Hindlimb muscle (tissue), 1 donor: ENCODE results near the gene SHISA6. TPM values are rescaled to one million over a fixed set of nuclear protein-coding genes. Genes with fewer than 3 reads are reported as not detected.

Experiments used
- DNase-seq: peaks from one replicate; pipeline ENCODE4 v3.0.0-alpha.2; 2013
- polyA plus RNA-seq: library from polyadenylated mRNA; unstranded; fragments of 120-200 nt; gene quantifications from one replicate; pipeline ENCODE4 v1.2.1, GENCODE V29; 2013; ENCODE audit not compliant: insufficient read length

SHISA6 gene
- polyA plus RNA-seq, 1 donor = 6.8 TPM

DNA sequence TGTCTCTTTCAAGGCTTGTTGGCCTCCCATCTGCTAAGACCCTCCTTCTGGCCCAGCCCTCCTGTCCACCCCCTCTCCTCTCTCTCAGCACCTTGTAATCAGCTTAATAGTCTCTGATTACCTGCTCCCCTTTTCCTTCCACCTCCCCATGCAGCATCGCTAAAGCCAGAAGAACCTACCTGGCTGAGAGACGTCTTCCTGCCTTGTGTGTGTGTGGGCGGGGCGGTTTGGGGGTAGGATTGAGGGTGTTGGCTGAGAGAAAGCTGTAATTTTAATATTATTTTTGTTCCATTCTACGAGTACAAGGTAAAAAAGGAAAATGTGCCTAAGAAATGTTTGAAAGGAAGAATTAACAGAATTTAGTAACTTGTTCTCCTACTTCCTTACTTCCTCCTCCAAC is 360.6 kb downstream of the SHISA6 start:
- DNase-seq = no peak

DNA sequence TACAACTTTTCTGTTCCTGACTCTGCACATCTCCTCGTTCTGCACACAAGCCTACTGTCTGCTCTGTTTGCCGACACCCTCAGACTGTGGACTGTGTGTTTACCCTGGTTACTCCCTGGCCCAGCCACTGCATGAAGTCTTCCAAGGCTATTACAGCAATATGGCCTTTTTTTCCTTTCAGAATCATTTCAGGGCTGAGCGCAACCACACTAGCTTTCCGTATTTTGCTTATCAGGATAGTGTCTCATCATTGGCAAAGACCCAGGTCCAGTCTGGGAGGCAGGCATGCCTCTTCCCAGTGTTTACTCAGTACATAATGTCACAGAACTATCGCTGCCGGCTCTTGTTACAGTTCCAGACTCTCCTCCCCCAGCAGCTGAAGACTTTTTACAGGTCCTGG is 367.4 kb downstream of the SHISA6 start:
- DNase-seq = peak; percentile 58

DNA sequence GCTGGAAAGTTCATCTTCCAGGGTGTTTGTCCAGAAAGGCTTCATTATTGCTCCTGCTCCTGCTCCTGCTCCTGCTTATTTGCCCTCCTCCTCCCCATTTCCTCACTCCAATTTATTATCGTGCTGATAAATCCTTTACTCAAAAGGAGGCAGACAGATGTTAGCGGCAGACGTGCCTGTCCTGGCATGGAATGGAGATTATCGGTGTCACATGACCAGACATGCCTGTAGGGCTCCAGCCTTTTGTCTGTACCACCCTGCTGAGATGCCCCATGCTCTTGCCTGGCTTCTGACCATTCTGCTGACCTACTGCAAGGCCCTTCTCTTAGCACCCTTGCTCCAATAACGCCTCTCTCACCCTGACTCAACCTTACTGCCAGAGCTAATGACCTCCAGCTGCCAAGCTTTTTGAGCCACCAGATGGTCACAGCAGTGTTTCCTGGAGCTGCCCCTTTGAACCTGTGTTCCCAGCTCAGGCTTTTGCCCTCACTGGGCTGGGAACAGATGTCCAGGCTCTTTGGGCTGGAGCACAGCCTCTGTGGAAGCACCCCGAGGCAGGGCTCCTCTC is 370.1 kb downstream of the SHISA6 start:
- DNase-seq = no peak

DNA sequence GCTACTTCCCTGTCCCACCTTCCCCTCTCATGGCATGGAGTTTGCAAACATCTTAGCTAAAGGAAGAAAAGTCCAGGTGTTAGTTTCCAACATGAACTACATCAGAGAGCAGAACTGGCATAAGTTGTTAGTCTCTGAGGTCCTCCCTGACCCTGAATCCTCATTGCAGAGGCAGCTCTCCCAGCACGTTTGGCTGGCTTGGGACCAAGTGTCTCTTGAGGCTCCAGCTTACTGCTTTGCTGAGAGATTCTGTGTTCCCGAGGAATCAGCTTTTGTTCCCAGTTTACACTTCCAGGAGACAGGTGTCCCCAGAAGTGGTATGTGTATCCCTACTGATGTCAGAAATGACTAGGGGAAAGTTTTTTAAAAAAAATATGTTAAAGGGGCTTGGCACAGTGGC is 371.9 kb downstream of the SHISA6 start:
- no peak for DNase-seq
